ENCODE measurements around the gene OBSL1.

The OBSL1 gene

DNA sequence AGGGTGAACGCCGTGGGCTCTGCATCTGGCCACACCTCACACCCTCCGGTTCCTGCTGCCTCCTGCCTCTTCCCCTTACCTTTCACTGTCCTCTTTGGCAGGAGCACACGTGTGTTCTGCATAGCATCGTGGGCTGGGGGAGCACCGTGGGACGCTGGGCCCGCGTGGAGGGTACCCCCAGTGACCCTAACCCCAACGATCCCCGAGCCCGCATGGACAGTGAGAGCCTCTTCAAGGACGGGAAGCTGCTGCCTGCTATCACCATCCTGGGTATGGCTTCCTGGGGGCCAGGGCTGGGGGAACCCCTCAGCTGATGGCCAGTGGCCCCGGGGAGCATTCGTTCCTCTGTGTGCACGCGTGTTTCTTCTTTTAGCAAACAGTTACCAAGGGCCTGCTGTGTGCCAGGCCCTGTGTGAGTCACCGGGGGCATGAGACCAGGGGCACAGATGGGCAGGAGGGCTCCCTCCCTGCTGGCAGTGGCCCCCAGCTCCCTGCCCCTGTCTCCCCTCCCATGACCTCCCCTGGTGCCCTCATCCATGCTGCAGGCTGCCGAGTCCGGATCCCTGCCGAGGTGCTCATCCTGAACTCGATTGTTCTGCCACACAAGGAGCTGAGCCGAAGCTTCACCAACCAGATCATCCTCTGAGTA is 65.1 kb downstream of the OBSL1 start:
- H3K9ac ChIP-seq (ENCODE audit: low read depth, low read length): peak overlapping the region; percentile 69; the same call in 1 of the 2 replicates
- peak overlapping the region; percentile 97 for H3K27ac ChIP-seq (ENCODE audit: low read length)
- no peaks in the 10 kb centered on the region for H3K9me3 ChIP-seq (ENCODE audit: insufficient read depth, low read depth, low read length)

DNA sequence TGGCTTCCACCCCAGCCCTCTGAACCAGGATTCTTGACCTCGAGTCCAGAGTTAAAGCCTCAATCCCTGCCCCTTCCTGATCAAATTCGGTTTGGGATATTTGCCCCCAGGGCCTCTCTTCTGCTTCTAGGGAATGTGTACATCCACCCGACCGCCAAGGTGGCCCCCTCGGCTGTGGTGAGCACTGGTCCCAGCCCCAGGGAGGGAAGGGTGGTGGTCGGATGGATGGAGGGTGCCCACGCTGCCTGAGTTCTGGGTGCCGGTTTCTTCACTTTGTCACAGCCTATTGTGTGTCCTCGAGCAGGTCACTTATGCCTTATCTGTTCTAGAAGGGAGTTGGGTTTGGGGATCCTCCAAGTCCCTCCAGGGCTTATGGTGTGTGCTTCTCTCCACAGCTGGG is 65.8 kb downstream of the OBSL1 start:
- Histone ChIP-seq H3K4me3 (ENCODE audit: low read length) (no peak overlapping the region), H3K9me3 (ENCODE audit: insufficient read depth, low read depth, low read length) (no peaks in the 10 kb centered on the region), H3K27ac (ENCODE audit: low read length) (no peak overlapping the region), H3K27me3 (ENCODE audit: insufficient read depth, low read length) (peaks cover 7% of the 10 kb centered on the region; the same call in 1 of the 2 replicates), H3K9ac (ENCODE audit: low read depth, low read length) (no peak overlapping the region; the same call in 1 of the 2 replicates), H3K4me1 (ENCODE audit: insufficient read depth, low read length) (peaks cover 28% of the 10 kb centered on the region; the same call in 1 of the 2 replicates), H3K36me3 (ENCODE audit: insufficient read depth, low read depth, low read length) (peaks cover 10% of the 10 kb centered on the region; the same call in 1 of the 2 replicates)

More for the DNA sequence above, 65.1 kb downstream of the OBSL1 start:
- peaks cover 14% of the 10 kb centered on the region; the same call in 1 of the 2 replicates for H3K27me3 ChIP-seq (ENCODE audit: insufficient read depth, low read length)
- H3K4me3 ChIP-seq (ENCODE audit: low read length): peak overlapping the region; percentile 37; the same call in 1 of the 2 replicates
- H3K36me3 ChIP-seq (ENCODE audit: insufficient read depth, low read depth, low read length): peaks cover 10% of the 10 kb centered on the region; the same call in 1 of the 2 replicates
- peaks cover 29% of the 10 kb centered on the region; the same call in 1 of the 2 replicates for H3K4me1 ChIP-seq (ENCODE audit: insufficient read depth, low read length)

DNA sequence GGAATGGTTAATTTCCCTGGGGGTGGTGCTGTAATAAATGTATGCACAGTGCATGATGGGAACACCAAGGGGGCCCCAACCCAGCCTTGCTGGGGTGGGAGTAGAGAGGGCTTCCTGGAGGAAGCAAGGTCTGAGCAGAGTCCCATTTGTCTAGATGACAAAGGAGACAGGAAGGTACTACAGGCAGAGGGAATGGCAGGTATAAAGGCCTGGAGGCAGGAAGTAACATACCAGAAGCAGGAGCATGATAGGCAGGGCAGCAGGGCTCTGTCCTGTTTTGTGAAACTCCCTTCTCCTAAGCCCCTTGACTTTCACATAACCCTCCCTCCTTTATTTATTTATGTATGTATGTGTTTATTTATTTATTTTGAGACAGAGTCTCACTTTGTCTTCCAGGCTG is 68.7 kb downstream of the OBSL1 start:
- peaks cover 28% of the 10 kb centered on the region; the same call in 1 of the 2 replicates for H3K4me1 ChIP-seq (ENCODE audit: insufficient read depth, low read length)
- no peak overlapping the region for H3K27ac ChIP-seq (ENCODE audit: low read length)
- H3K9ac ChIP-seq (ENCODE audit: low read depth, low read length): no peak overlapping the region
- no peak overlapping the region for H3K4me3 ChIP-seq (ENCODE audit: low read length)
- H3K36me3 ChIP-seq (ENCODE audit: insufficient read depth, low read depth, low read length): peaks cover 10% of the 10 kb centered on the region; the same call in 1 of the 2 replicates
- H3K27me3 ChIP-seq (ENCODE audit: insufficient read depth, low read length): peaks cover 5% of the 10 kb centered on the region
- no peaks in the 10 kb centered on the region for H3K9me3 ChIP-seq (ENCODE audit: insufficient read depth, low read depth, low read length)

GRCh38 chr2:219501849-219502248 is 69.5 kb downstream of the OBSL1 start:
- H3K36me3 ChIP-seq (ENCODE audit: insufficient read depth, low read depth, low read length): peaks cover 10% of the 10 kb centered on the region; the same call in 1 of the 2 replicates
- H3K9me3 ChIP-seq (ENCODE audit: insufficient read depth, low read depth, low read length): no peaks in the 10 kb centered on the region
- H3K4me1 ChIP-seq (ENCODE audit: insufficient read depth, low read length): peaks cover 21% of the 10 kb centered on the region; the same call in 1 of the 2 replicates
- H3K27me3 ChIP-seq (ENCODE audit: insufficient read depth, low read length): peaks cover 13% of the 10 kb centered on the region
- H3K27ac ChIP-seq (ENCODE audit: low read length): no peak overlapping the region
- H3K4me3 ChIP-seq (ENCODE audit: low read length): no peak overlapping the region
- H3K9ac ChIP-seq (ENCODE audit: low read depth, low read length): no peak overlapping the region
